Smooth muscle cell of the brain vasculature (primary cell): Measurements from ENCODE around the gene VSTM2B.

Source experiments
- DNase-seq: peaks from one replicate; pipeline ENCODE4 v3.0.0-alpha.2; 2012; ENCODE audit warnings: low read depth, low spot score

VSTM2B gene

GRCh38 chr19:29591670-29592069 lies 65.9 kb downstream of the VSTM2B start:
- no peak for DNase-seq

- no peak for DNase-seq
These were observed 68.1 kb downstream of the VSTM2B start for GRCh38 chr19:29593869-29594268.

DNA sequence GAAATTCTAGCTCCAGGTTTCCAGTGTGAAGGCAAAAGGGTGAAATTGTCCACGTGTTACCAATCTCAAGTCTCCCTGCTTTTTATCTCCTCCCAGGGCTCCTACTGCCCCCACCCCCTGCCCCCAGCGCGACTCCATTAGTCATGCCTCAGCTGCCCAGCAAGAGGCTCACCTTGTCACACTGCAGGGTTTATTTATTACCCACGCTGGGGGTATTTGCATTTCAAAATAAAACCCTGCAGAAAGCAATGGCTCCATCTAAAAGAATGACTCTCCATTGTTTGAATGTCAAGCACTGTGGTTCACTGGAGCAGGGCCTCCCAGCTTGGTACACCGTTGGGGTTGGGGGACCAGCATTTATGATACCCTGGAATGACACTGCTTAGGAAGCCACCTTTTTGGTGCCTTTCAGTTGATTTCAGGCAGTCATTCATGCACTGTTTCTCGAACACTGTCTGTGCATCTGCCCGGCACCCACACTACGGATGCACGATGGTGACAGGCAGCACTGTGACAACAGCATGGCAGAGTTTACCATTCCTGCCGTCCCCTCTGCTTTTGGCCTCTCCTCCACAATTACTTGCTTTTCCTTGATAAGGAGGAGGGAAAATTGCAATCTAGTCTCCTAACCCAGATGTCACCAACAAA lies 70.4 kb downstream of the VSTM2B start:
- no peak for DNase-seq

GRCh38 chr19:29596885-29597525 lies 71.2 kb downstream of the VSTM2B start:
- DNase-seq = no peak

DNA sequence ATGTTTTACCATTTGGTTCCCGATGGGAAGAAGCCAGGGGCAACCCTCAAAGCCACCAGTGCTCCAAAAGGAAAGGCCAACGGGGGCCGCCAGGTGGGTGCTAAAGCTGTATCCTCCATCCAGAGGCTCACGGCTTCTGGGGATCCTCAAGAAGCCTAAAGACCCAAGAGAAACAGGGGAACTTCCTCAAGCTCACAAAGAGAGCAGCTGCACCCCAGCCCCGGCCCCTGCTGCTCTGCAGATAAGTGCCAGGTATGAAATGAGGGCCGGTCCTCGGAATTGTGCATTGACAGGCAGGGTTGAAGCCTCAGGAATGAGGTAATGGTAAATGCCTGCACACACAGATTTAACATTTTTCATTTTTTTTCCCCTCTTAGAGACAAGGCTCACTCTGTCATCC lies 72.2 kb downstream of the VSTM2B start:
- no peak for DNase-seq

DNA sequence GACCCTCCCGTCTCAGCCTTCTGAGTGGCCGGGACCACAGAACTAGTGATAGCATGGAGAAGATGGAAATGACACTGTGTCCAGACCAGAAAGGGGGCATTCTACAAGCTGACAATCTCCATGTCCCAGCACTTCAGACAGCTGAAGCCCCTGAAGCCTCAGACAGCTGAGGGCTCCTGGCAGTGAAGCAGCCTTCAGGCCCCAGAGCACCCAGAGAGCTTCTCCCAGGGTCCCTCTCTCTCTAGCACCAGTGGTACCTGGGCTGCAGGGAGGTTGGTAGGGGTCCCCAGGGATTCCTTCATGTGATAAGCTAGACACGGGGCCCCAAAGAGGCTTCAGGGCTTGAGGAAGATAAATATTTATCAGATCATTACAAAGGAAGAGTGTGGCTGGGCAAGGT lies 72.7 kb downstream of the VSTM2B start:
- DNase-seq = no peak

- no peak for DNase-seq
These were observed 77.5 kb downstream of the VSTM2B start for GRCh38 chr19:29603308-29603707.

DNA sequence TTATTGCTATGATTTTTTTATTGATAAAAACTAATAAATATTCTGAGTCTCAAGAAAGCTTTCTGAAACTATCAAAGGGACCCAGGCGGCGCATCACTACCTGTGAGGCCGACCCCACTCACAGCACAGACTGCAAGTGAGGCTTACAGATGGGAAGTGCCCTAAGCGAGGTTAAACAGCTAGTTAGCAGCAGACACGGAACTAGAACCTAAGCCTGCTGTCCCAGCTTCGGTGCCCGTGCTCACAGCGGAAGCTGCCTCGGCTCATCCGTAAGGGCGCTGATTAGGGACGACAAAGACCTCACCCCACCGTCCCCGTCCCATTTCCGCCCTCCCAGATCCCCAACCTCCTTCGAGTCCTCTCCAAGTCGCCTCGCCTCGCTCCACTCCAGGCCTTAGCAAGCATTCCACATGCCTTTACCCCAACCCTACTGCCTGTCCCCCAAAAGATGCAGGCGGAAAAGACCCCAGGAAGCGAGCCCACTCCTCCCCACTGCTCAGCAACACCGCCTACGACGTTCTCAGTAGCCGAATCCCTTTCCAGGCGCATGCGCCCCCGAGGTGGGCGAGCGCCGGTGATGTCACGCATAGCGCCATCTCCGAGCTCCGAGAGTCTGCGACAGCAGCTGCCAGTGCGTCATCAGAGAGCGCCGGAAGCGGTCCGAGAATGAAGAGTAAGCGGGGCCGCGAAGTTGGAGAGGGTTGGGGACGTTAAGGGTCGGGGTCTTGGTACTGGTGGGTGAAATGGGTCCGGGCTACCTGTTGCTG lies 80.0 kb downstream of the VSTM2B start, which contains the start of gene POP4:
TSS of gene POP4 (plus strand) at position 631 of the 767 bp plus-strand sequence. CDS start at position 667, 36 bp downstream.
- DNase-seq = peak; percentile 86

DNA sequence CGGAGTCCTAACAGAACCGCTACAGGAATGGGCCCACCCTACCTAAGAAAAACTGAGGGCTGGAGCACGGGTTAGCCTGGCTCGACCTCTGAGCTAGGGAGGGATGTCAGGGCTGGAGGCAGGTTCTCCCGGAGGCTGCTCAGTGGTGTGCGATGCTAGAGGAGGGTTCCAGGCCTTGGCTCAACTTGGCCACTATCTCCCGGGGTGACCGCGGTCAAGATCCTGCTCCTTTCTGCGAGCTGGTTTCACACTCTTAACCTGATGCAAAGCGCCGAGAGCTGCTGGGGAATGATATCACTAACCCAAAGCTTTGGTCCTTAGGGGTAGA lies 80.6 kb downstream of the VSTM2B start:
- no peak for DNase-seq

- DNase-seq = no peak
These were observed 83.8 kb downstream of the VSTM2B start for GRCh38 chr19:29609636-29610035.

GRCh38 chr19:29610213-29610573 lies 84.4 kb downstream of the VSTM2B start:
- DNase-seq = no peak

DNA sequence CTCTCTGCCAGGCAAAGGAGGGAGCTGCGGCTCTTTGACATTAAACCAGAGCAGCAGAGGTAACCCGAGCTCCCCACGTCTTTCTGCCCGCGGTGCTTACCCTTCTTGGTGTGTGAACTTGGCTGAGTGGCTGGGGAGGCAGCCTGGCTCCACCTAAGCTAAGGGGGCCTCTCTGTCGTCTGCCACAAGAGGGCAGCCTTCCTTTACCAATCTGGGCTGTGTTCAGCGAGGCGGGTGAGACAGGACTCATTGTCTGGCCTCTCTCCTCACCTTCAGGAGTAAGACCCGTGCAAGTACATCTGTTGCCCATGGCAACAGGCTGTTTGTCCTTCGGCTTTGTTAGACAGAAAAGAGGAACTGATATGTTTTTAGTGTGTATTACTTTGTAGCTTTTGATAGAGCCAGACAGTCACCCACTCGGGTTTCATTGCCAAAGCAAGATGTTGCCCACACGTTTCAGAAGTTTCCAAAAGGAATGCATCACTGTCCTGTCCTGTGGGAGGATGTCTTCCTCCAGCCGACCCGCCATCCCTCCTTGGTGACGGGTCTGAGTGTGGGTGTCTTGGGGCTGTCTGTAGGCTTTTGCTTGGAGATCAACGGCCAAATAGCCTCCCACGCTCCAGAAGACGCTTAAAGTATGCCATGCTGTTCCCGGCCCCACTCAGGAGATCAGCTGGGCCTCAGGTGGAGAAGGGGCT lies 84.9 kb downstream of the VSTM2B start:
- peak; percentile 56 for DNase-seq

DNA sequence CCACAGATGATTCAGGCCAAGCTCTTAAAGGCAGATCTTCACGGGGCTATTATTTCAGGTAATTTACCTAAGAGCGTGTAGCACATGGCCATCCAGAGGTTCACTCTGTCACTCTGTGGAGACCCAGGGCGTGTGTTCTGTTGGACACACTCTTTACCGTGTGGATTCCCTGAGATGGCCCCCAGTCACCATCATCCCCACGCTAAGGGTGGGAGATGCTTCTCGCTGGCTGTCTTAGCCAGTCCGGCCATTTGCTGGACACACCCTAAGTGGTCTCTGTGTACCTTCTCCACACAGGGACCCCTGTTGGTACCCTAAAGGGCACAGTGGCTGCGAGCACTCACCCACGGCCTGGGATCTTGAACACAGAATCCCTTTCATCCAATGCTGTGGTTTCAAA lies 86.3 kb downstream of the VSTM2B start:
- no peak for DNase-seq

- no peak for DNase-seq
These were observed 87.2 kb downstream of the VSTM2B start for GRCh38 chr19:29612801-29613595.

DNA sequence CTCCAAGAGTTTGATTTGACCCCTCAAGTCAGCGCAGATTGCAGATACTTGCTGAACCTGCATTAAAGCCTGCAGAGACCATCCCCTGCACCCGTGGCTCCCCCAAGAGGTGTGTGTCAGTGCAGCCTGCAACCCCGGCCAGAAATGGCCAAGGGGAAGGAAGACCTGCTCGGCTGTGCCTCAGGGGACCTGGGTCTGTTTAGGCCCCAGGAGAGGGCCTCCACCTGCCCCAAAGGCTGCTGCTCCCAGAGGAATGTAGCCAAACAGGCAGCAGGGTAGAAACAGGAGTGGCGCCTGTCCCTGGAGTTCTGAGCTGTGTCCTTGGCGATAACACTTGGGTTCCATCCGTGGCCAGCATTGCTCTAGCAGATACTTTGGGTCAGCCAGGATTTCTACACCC lies 88.3 kb downstream of the VSTM2B start:
- DNase-seq = no peak
